ENCODE measurements around the gene UTS2. TPM values are rescaled to one million over a fixed set of nuclear protein-coding genes. Genes with fewer than 3 reads are reported as not detected.

Gene UTS2
- total and polyA plus RNA-seq, 9 of the 15 experiments (the other 6 are each of a cell fraction or from before 2014, with no cell fraction given): 0.22 to 0.29 TPM; not detected in 7

DNA sequence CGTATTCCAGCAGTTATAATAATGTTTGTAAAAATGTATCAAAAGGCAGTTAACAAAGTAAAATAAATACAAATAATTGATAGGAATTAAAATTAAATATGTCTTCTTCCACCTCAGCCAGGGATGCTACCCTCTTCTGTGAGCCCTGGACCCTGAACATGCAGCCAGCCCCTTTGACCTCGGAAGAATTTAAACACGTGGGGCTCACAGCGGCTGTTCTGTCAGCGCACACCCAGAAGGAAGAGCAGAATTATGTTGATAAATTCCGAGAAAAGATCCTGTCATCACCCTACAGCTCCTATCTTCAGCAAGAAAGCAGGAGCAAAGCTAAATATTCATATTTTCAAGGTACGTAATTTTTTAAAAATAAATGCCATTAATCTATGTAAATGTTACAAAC is 26.5 kb downstream of the UTS2 start:
- Histone ChIP-seq H3K4me2 (ENCODE audit: insufficient read depth, low read length) (peak overlapping the region; percentile 90), H4K20me1 (replicated peaks; ENCODE audit: control insufficient read depth, insufficient read depth, low read length) (no peaks in the 10 kb centered on the region), H3K36me3 (ENCODE audit: control insufficient read depth, insufficient read depth, low read length) (peaks cover 30% of the 10 kb centered on the region), H3K27ac (ENCODE audit: extremely low read depth, low read depth, low read length) (no peak overlapping the region; the same call in 2 of the 3 replicates), H3K4me1 (replicated peaks in 1 of 2; ENCODE audit: control insufficient read depth in 2 of 2, insufficient read depth in 2 of 2, low read length in 2 of 2) (peaks cover 0 to 4% of the 10 kb centered on the region in 2 experiments; a peak in 2 of 5 replicates), H3K27me3 (ENCODE audit: control insufficient read depth in 2 of 2, insufficient read depth in 2 of 2, low read length in 2 of 2) (no peaks in the 10 kb centered on the region), H3K4me3 (peak overlapping the region; percentile 52), H3K79me2 (ENCODE audit: control insufficient read depth, insufficient read depth, low read length) (peaks cover 49% of the 10 kb centered on the region), H2AFZ (ENCODE audit: low read depth, low read length) (peak overlapping the region; percentile 94), H3K9me1 (ENCODE audit: control insufficient read depth, insufficient read depth, low read length) (no peaks in the 10 kb centered on the region), H3K9me3 (replicated peaks; ENCODE audit: control insufficient read depth, insufficient read depth, low read depth, low read length) (no peaks in the 10 kb centered on the region), H3K9ac (ENCODE audit: insufficient read depth in 1 of 2, low read depth in 2 of 2, low read length in 2 of 2) (peak overlapping the region in 1 of 2 experiments; percentile 65; a peak in 3 of 4 replicates)
- in situ Hi-C loops (cut with MboI) (no loop called here), intact Hi-C loops (cut with micrococcal nuclease) (no loop called here)
- FAIRE-seq (no peak), DNase-seq (ENCODE audit: extremely low read depth in 1 of 4, low spot score in 3 of 4) (peak in 2 of 4 experiments; percentile 28 to 55), ATAC-seq (peak; percentile 41; the same call in 2 of the 3 replicates)
- 20% methylated on average over 7 of the region's 7 CpGs for WGBS (ENCODE audit: insufficient coverage, low coverage, missing lambda C conversion rate)
- ChIA-PET POLR2A (no interaction called here), CTCF (ENCODE audit: low intra/inter-chr PET ratio) (no interaction called here)
- BruUV-seq (replicated peaks): no TSS peak
- TF ChIP-seq MIER1 (IDR thresholded peaks at IDR 0.05; ENCODE audit: low read depth): no peak
- TF ChIP-seq HCFC1 (IDR thresholded peaks at IDR 0.05; ENCODE audit: low read depth, low read length): no peak
- TF ChIP-seq, protein P1, sequence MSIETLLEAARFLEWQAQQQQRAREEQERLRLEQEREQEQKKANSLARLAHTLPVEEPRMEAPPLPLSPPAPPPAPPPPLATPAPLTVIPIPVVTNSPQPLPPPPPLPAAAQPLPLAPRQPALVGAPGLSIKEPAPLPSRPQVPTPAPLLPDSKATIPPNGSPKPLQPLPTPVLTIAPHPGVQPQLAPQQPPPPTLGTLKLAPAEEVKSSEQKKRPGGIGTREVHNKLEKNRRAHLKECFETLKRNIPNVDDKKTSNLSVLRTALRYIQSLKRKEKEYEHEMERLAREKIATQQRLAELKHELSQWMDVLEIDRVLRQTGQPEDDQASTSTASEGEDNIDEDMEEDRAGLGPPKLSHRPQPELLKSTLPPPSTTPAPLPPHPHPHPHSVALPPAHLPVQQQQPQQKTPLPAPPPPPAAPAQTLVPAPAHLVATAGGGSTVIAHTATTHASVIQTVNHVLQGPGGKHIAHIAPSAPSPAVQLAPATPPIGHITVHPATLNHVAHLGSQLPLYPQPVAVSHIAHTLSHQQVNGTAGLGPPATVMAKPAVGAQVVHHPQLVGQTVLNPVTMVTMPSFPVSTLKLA (conservative IDR thresholded peaks at IDR 0.05): peak; percentile 57 to 66
- TF ChIP-seq CBFB (CRISPR knock-in tag; IDR thresholded peaks at IDR 0.05): no peak
- TF ChIP-seq, protein P2, sequence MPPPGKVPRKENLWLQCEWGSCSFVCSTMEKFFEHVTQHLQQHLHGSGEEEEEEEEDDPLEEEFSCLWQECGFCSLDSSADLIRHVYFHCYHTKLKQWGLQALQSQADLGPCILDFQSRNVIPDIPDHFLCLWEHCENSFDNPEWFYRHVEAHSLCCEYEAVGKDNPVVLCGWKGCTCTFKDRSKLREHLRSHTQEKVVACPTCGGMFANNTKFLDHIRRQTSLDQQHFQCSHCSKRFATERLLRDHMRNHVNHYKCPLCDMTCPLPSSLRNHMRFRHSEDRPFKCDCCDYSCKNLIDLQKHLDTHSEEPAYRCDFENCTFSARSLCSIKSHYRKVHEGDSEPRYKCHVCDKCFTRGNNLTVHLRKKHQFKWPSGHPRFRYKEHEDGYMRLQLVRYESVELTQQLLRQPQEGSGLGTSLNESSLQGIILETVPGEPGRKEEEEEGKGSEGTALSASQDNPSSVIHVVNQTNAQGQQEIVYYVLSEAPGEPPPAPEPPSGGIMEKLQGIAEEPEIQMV (tag; conservative IDR thresholded peaks at IDR 0.05; ENCODE audit: low read depth): no peak
- TF ChIP-seq ASH1L (IDR thresholded peaks at IDR 0.05; ENCODE audit: borderline replicate concordance, low read depth, partially characterized antibody): no peak
- TF ChIP-seq ZC3H4 (CRISPR knock-in tag; IDR thresholded peaks at IDR 0.05; ENCODE audit: borderline replicate concordance): no peak
- no peak for TF ChIP-seq YY1 (IDR thresholded peaks at IDR 0.05; ENCODE audit: borderline replicate concordance in 1 of 3, control insufficient read depth in 1 of 3, extremely low read depth in 1 of 3, insufficient read depth in 3 of 3, insufficient read length in 1 of 3, insufficient replicate concordance in 2 of 3, low read depth in 1 of 3, low read length in 2 of 3)
- TF ChIP-seq, protein P3, sequence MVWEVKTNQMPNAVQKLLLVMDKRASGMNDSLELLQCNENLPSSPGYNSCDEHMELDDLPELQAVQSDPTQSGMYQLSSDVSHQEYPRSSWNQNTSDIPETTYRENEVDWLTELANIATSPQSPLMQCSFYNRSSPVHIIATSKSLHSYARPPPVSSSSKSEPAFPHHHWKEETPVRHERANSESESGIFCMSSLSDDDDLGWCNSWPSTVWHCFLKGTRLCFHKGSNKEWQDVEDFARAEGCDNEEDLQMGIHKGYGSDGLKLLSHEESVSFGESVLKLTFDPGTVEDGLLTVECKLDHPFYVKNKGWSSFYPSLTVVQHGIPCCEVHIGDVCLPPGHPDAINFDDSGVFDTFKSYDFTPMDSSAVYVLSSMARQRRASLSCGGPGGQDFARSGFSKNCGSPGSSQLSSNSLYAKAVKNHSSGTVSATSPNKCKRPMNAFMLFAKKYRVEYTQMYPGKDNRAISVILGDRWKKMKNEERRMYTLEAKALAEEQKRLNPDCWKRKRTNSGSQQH (CRISPR knock-in tag; IDR thresholded peaks at IDR 0.05): no peak
- no peak for TF ChIP-seq XRCC4 (IDR thresholded peaks at IDR 0.05; ENCODE audit: extremely low read depth, insufficient read depth, insufficient read length)
- no peak for TF ChIP-seq KLF13 (tag; IDR thresholded peaks at IDR 0.05; ENCODE audit: borderline replicate concordance, low read depth)
- TF ChIP-seq, protein P4, sequence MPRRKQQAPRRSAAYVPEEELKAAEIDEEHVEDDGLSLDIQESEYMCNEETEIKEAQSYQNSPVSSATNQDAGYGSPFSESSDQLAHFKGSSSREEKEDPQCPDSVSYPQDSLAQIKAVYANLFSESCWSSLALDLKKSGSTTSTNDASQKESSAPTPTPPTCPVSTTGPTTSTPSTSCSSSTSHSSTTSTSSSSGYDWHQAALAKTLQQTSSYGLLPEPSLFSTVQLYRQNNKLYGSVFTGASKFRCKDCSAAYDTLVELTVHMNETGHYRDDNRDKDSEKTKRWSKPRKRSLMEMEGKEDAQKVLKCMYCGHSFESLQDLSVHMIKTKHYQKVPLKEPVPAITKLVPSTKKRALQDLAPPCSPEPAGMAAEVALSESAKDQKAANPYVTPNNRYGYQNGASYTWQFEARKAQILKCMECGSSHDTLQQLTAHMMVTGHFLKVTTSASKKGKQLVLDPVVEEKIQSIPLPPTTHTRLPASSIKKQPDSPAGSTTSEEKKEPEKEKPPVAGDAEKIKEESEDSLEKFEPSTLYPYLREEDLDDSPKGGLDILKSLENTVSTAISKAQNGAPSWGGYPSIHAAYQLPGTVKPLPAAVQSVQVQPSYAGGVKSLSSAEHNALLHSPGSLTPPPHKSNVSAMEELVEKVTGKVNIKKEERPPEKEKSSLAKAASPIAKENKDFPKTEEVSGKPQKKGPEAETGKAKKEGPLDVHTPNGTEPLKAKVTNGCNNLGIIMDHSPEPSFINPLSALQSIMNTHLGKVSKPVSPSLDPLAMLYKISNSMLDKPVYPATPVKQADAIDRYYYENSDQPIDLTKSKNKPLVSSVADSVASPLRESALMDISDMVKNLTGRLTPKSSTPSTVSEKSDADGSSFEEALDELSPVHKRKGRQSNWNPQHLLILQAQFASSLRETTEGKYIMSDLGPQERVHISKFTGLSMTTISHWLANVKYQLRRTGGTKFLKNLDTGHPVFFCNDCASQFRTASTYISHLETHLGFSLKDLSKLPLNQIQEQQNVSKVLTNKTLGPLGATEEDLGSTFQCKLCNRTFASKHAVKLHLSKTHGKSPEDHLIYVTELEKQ (CRISPR knock-in tag; IDR thresholded peaks at IDR 0.05): no peak
- TF ChIP-seq MEIS2 (IDR thresholded peaks at IDR 0.05; ENCODE audit: partially characterized antibody): peak; percentile 48

Data from K562 (cell line).